GM20000 (cell line): ENCODE data around the gene ARHGAP30.
"Not testable (repeated sequence)": the region's sequence is repeated elsewhere in the genome, so short reads cannot be mapped to it uniquely, and the experiment has no call there.

Experiments used
- DNase-seq: peaks from one replicate; pipeline ENCODE4 v3.0.0; 2012; ENCODE audit warnings: low spot score
- TF ChIP-seq, protein P1 (sequence below): IDR thresholded peaks from 2 replicates; pipeline ENCODE4 v1.5.1; 2012; ENCODE audit warnings: mild to moderate bottlenecking, control low read depth; ENCODE audit errors: extremely low read depth, missing control alignments

ARHGAP30 gene, protein sequence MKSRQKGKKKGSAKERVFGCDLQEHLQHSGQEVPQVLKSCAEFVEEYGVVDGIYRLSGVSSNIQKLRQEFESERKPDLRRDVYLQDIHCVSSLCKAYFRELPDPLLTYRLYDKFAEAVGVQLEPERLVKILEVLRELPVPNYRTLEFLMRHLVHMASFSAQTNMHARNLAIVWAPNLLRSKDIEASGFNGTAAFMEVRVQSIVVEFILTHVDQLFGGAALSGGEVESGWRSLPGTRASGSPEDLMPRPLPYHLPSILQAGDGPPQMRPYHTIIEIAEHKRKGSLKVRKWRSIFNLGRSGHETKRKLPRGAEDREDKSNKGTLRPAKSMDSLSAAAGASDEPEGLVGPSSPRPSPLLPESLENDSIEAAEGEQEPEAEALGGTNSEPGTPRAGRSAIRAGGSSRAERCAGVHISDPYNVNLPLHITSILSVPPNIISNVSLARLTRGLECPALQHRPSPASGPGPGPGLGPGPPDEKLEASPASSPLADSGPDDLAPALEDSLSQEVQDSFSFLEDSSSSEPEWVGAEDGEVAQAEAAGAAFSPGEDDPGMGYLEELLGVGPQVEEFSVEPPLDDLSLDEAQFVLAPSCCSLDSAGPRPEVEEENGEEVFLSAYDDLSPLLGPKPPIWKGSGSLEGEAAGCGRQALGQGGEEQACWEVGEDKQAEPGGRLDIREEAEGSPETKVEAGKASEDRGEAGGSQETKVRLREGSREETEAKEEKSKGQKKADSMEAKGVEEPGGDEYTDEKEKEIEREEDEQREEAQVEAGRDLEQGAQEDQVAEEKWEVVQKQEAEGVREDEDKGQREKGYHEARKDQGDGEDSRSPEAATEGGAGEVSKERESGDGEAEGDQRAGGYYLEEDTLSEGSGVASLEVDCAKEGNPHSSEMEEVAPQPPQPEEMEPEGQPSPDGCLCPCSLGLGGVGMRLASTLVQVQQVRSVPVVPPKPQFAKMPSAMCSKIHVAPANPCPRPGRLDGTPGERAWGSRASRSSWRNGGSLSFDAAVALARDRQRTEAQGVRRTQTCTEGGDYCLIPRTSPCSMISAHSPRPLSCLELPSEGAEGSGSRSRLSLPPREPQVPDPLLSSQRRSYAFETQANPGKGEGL

DNA sequence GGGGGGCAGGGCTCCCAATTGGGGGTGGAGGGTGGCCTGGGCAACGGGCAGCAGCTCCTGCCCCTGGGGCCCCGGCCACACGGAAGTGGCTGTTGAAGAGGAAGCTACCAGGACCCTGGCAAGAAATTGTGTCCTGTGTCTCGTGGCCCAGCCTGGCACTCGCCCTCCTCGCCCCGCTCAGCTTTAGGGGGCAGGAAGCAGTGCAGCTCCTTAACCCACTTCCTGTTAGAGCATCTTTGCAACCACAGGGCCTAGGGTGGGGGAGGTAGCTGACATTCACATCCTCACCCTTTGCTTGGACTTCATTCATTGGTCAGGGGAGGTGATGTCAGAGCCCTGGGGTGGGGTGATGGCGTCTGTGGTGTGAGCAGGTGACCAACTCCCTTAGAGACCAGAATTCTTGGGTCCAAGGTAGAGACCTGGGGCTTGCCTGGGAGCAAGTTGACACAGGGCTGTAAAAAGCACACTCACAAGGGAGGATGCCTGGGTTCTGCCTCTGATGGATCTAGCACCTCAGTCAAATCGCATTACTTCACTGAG, at the start of gene ARHGAP30:
Gene ARHGAP30 (minus strand): TSS at position 161 of the 540 bp plus-strand sequence. CDS start 267 bp downstream, outside the sequence.
- TF ChIP-seq, protein P1, sequence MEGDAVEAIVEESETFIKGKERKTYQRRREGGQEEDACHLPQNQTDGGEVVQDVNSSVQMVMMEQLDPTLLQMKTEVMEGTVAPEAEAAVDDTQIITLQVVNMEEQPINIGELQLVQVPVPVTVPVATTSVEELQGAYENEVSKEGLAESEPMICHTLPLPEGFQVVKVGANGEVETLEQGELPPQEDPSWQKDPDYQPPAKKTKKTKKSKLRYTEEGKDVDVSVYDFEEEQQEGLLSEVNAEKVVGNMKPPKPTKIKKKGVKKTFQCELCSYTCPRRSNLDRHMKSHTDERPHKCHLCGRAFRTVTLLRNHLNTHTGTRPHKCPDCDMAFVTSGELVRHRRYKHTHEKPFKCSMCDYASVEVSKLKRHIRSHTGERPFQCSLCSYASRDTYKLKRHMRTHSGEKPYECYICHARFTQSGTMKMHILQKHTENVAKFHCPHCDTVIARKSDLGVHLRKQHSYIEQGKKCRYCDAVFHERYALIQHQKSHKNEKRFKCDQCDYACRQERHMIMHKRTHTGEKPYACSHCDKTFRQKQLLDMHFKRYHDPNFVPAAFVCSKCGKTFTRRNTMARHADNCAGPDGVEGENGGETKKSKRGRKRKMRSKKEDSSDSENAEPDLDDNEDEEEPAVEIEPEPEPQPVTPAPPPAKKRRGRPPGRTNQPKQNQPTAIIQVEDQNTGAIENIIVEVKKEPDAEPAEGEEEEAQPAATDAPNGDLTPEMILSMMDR: no peak
- DNase-seq: peak; percentile 95

- DNase-seq: peak; percentile 91
- TF ChIP-seq, protein P1: no peak
Measured at GRCh38 chr1:161117759-161118581, 48.3 kb upstream of the ARHGAP30 start, which contains the start of the genes NIT1 and PFDN2. TSS of gene NIT1 (plus strand) at chr1:161118105. CDS start at chr1:161118177, 72 bp downstream. TSS of gene PFDN2 (minus strand) at chr1:161118037. CDS start at chr1:161118026, 11 bp downstream.

DNA sequence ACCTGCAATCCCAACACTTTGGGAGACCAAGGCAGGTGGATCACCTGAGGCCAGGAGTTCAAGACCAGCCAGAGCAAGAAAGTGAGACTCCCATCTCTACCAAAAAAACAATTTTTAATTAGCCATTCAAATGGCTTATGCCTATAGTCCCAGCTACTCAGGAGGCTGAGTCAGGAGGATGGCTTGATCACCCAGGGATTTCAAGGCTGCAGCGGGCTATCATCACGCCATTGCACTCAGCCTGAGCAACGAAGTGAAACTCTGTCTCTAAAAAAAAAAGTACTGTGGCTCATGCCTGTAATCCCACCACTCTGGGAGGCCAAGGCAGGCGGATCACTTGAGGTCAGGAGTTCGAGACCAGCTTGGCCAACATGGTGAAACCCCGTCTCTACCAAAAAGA, 46.3 kb upstream of the ARHGAP30 start:
- not testable (repeated sequence) for DNase-seq

DNA sequence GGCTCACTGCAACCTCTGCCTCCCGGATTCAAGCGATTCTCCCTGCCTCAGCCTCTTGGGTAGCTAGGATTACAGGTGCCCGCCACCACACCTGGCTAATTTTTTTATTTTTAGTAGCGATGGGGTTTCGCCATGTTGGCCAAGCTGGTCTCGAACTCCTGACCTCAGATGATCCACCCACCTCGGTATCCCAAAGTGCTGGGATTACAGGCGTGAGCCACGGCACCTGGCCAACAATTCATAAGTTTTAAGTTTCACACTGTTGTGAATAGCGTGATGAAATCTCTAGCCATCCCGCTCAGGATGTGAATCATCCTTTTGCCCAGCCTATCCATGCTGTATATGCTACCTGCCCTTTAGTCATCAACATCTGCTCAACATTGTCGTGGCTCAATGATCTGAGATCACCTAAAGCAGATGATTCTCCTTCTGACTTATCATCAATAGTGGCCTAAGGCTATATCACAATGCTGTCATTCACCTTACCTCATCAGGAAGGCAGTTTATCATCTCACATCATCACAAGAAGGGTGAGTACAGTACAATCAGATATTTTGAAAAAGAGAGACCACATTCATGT, 45.5 kb upstream of the ARHGAP30 start:
- no peak for DNase-seq

GRCh38 chr1:161114556-161114955, 44.9 kb upstream of the ARHGAP30 start:
- TF ChIP-seq, protein P1: no peak
- no peak for DNase-seq

More for the DNA sequence above, 45.5 kb upstream of the ARHGAP30 start:
- TF ChIP-seq, protein P1: no peak

DNA sequence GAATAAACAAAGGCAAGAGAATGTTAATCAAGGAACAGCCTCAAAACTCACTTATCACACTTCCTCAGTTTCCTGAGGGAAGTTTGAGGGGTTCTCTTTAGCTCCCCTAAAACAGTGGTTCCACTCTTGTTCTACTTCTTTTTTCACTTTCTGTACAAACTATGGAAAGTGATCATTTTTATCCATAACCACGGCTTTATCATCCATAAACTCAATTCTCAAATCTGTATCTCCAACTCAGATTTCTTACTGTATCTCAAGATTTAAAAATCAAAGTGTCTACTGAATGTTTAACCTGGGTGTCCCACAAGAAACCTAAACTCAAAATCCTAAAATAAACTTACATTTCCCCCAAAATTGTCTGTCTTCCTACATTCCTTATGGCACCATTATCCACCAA, 44.2 kb upstream of the ARHGAP30 start:
- no peak for DNase-seq
- TF ChIP-seq, protein P1: no peak
